NCI-H187 treated with DMSO at 0.1 percent for 48 hours (cell line): Measurements from ENCODE around the gene OXNAD1.

Experiments used
- DNase-seq: peaks from one replicate; lab custom pipeline; 2025; lab: John Stamatoyannopoulos, UW

Gene OXNAD1

DNA sequence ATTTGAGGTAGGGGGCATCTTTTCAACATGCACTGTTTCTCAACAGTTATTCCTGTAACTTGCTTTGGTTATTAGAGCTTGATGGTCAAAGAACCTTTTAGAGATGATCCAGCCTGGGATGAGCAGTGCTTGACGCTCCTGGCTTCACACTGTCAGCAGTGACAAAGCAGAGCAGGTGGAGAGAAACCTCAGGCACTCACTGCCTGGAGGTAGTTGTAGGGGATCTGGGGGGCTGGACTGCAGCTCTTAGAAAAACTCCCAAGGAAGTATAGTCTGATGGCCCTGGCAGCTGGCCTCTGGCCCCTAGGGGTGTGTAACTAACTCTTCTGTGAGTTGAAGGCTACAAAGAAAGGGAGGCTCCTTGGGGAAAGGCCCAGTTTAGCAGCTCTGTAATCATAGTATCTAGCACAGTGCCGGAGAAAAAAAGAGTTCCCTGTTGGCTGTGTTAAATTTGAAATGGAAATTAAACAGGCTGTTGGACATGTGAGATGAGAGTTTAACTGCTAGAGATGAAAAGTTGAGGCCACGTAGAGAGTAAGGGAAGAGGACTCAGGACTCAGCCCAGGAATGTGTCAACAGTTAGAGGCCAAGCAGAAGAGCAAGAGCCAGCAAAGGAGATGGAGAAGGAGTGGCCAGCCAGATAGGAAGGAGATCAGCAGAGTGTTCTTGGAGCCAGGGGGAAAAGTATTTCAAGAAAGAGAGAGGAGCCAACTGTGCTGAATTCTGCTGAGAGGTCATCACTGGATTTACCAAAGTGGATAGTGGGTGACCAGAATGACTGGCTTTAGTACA is 14.2 kb downstream of the OXNAD1 start:
- DNase-seq: no peak

- no peak for DNase-seq
Measured at GRCh38 chr3:16280671-16281070, 15.7 kb downstream of the OXNAD1 start.

DNA sequence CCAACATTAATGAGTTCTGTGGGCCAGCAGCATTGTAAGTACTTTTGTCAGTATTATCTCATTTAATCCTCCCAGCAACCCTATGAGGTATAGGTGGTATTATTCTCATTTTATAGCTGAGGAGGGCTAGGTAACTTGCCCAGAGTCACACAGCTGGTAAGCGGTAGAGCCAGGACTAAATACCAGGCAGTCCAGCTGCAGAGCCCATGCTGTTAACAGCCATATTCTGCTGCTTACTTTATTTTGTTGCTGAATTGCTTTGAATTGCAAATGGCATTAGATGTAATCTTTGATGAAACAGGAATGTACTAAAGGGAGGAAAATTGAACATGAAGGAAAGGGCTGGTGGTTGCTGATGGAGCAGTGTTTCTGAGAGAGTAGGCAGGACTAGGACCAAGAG is 19.6 kb downstream of the OXNAD1 start:
- no peak for DNase-seq

DNA sequence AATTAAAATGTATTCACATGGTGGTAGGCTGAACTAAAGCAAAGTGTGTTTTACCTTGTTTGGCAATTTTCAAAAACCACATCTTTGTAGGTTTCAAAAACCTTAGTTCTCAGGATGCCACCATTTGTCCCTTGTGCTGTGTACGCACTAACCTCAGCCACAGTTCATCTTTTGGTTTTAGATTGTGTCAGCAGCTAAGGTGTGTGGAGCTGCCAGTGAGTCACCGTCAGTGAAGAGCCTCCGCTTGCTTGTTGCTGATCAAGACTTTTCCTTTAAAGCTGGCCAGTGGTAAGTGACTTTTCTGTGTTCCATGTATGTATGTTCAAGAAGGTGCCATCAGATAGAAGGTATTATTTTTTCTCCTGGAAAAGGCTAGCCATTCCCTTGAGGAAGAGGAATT is 21.1 kb downstream of the OXNAD1 start:
- DNase-seq: no peak

- no peak for DNase-seq
Measured at GRCh38 chr3:16286751-16287543, 21.9 kb downstream of the OXNAD1 start.

DNA sequence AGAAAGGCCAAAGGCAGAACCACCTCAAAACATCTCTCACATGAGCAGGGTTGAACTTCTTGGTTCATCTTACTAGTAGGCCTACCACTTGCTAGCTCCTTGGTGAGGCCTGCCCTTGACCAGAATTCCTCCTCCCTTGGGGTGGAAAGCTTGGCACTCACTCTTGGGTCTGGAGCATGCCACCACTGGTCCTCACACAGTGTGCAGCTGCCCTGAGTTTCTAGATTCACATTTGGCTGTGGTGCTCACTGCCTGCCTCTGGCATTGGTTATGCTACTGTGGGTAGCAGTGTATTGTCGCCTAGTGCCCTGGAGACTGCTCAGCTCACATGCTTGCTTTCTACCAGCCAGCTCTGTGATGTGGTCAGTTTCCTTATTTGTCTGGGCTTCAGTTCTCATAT is 23.7 kb downstream of the OXNAD1 start:
- no peak for DNase-seq

DNA sequence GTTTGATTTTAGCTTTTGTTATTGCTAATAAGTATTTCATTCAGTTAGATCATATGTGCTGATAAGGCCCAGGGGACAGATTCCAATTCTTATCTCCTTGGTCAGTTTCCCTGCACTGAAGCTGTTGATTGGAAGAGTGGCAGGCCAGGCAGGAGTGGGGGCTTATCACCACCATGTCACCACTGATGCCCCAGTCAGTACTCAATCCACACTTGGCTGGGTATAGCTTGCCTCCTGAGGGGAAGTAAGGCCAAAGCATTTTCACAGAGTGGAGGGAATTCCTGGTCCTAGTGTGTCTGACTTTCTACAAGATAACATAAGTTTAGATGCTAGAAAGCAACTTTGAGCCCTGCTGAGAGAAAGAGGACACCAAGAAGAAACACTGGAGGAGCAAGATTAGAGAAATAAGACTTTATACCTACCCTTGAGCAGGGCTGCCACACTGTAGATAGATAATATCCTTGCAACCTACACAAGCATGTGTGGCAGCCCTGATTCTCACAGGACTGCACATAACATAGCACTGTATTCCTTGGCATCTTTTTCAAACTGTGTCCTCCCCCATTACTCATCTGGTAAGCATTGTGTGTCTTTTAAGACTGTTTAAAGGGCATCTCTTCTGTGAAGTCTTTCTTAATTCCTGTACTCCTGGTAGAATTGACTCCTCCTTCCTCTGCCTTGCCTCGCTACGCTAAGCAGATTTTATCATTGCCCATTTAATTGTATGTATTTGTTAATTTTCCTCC is 24.3 kb downstream of the OXNAD1 start:
- no peak for DNase-seq

GRCh38 chr3:16290007-16290826 is 25.2 kb downstream of the OXNAD1 start:
- DNase-seq: no peak

DNA sequence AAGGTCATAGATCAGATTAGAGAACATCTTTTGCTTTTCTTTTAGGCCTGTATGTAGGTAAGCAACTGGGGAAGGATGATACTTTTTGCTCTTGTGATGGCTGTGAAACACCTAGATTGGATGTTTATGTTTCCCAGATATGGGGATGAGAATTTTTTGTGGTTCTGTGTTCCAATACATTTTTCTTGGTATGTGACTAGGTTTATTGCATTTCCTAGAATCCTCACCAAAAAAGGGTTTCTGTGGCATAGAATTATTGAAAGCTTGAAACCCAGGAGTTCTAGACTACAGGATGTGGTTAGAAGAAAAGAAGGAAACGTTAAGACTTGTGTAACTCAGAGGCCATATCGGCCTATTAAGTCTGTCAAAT is 25.8 kb downstream of the OXNAD1 start:
- DNase-seq: no peak

DNA sequence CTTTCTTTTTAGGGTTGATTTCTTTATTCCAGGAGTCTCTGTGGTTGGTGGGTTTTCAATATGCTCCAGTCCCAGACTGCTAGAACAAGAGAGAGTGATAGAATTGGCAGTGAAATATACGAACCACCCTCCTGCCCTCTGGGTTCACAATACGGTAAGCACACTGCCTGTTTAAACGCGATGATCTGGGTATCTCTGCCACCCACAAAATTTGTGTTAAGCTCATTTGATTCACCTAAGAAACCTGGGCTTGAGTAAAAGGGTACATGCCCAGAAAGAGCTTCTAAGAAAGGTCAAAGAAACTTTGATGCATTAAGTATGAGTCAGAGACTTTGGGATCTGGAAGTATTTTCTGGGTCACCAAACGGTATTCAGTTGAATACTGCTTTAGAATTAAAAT is 29.8 kb downstream of the OXNAD1 start:
- no peak for DNase-seq

GRCh38 chr3:16295298-16295890 is 30.4 kb downstream of the OXNAD1 start:
- no peak for DNase-seq

DNA sequence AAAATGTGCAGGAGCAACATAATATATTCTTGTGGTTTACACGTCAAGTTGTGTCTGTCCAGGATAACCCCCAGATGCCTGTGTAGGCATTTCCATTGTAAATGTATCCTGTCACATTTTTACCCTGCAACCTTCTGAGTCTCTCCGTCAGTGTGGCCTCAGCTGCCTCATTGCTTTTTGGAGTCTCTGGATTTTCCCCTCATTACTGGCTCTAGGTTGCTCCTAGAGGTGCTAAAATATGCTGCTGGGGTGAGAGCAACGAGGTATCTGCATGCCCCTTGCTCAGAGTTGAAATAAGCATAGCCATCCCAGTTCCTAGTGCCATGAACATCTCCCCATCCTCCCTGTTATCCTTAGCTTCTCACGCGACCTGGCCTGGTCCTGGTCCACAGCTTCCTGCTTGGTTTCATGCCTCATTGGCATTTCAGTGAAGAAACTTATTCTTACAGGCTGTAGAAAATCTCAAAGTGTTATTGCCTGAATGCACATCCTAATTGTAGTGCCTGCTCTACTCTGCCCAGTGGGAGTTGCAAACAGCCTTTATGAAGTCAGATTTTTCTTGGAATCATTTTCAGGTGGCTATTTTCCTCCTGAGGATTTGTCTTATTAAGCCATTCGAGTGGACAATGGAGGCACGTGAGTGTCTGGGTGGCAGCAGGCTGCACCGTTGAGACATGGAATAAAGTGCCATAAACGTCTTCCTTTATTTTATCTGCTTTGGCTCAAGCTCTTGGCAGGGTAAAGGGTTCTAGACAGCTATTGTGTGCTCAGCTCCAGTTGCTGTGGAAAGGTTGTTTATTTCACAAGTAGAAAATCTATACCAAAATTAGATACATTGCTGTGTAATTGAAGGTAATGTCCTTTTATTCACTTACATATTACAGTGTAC is 33.2 kb downstream of the OXNAD1 start:
- DNase-seq: no peak

DNA sequence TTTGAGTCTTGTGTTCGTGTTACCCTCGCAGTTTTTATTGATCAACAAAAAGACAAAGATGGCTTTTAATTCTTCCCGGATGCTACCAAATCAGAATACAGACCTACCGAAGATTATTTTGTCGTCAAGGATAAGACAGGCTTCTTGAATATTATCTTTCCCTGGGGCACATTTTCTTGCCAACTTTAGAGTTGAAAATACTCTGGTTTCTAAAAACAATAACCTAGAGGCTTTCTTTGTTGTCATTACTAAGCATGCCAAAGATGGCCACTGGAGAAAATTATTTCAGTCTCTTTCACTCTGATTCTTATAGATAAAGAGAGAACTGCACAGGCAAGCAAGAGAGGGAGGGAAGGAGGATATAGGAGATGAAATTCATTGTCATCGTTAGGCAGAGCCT is 33.9 kb downstream of the OXNAD1 start:
- no peak for DNase-seq

DNA sequence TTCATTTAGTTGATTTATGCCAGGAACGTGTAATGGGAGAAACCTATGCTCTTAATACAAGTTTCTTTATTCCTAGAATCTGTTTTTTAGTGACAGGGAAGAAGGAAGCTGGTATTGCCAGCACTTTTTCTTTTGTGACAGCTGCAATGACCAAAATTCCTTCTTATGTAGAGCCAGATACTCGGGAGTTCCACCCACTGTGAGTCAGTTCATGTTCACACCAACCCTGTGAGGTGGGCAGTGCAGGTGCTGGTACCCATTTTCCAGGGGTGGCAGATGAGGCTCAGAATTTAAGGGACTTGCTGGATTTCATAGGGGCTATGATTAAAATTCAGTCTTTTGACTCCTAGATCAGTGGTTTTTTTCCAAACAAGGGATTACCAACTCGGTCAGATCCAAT is 34.7 kb downstream of the OXNAD1 start:
- DNase-seq: no peak

- no peak for DNase-seq
Measured at GRCh38 chr3:16300307-16300706, 35.3 kb downstream of the OXNAD1 start.

DNA sequence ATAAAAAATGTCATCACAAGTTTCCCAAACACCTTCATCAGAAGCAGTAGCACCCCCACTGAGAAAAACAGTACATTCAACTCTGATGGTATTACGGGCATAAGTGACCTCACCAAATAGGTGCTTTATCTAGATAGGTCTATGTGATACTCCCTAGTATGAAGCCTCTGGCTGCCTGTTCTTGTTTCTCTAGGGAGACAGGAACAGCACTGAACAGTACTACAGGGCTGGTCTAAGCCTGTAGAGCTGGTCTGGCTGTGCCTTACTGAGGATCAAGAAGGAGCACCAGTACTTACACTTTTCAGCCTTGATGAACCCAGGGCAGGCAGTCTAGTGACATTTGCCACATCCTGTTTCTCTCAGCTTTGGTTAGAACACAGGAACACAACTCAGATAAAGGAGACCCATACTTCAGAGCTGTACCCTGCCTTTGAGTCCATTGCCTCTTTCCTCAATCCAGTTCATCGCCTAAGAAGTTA is 35.9 kb downstream of the OXNAD1 start:
- DNase-seq: no peak

DNA sequence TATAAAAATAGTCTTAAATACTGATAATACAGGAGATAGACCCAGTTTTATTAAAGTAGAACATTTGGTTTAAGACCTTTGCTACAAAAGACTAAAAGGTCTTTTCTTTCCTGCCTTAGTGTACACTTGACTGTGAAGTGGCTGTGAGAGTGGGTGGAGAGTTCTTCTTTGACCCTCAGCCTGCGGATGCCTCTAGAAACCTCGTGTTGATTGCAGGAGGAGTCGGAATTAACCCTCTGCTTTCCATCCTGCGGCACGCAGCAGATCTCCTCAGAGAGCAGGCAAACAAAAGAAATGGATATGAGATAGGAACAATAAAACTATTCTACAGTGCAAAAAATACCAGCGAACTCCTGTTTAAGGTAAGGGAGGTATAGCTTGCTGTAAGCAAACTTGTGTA is 36.5 kb downstream of the OXNAD1 start:
- no peak for DNase-seq

DNA sequence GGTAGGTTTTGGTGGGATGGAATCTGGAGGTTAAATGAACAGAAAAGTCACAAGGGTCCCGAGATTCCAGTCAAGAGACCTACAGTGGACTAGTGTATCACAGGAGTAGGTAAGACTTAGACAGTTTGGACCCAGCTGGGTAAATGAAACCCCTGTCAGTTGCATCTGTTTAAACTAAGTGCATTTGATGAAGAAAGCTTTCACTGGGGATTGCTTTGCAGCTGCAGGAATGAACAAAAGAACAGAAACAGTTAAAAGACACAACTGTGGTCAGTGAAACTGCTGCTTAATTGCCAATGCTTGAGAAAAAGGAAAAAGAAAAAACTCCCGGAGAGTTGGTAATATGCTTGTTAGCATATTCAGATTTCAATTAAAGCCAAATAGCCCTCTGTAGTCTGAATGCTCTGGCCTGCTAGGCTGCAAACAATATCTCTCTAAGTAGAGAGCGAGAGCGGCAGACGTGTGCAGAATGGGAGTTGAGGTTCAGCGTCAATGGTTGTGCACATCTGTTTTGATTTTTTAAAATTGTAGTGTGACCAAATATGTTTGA is 37.1 kb downstream of the OXNAD1 start:
- no peak for DNase-seq

DNA sequence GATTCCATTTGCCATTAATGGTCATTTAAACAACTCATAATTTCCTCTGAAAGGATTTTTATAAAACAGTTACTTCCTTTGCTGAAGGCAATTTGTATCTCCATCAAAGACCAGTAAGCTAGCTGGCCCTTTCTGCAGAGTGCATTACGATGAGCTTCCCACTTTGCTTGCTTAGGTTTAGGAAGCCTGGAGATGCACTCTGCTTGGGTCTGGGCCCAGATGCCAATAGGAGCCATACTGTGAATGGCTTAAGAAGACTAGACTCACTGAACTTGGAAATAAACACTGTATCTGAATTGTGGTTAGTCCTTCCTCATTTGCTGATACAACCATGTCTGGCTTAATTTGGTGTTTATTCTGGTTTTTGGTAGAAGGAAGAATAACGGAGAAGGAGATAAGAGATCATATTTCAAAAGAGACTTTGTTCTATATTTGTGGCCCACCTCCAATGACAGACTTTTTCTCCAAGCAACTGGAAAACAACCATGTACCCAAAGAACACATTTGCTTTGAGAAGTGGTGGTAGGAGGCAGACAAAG is 38.1 kb downstream of the OXNAD1 start:
- DNase-seq: no peak
